ENCODE data around the gene CDH2. TPM values are rescaled to one million over a fixed set of nuclear protein-coding genes. Genes with fewer than 3 reads are reported as not detected.

The CDH2 gene
- total RNA-seq, 4 donors from 2014 or later = 0.50 to 2.0 (median 1.4) TPM

GRCh38 chr18:28123401-28124030 lies 53.4 kb downstream of the CDH2 start:
- DNase-seq (ENCODE audit: low spot score) (no peak), ATAC-seq (ENCODE audit: low FRiP score) (no peak)
- TF ChIP-seq, protein P1, sequence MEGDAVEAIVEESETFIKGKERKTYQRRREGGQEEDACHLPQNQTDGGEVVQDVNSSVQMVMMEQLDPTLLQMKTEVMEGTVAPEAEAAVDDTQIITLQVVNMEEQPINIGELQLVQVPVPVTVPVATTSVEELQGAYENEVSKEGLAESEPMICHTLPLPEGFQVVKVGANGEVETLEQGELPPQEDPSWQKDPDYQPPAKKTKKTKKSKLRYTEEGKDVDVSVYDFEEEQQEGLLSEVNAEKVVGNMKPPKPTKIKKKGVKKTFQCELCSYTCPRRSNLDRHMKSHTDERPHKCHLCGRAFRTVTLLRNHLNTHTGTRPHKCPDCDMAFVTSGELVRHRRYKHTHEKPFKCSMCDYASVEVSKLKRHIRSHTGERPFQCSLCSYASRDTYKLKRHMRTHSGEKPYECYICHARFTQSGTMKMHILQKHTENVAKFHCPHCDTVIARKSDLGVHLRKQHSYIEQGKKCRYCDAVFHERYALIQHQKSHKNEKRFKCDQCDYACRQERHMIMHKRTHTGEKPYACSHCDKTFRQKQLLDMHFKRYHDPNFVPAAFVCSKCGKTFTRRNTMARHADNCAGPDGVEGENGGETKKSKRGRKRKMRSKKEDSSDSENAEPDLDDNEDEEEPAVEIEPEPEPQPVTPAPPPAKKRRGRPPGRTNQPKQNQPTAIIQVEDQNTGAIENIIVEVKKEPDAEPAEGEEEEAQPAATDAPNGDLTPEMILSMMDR (IDR thresholded peaks at IDR 0.05) = no peak

- DNase-seq (ENCODE audit: low spot score) (no peak), ATAC-seq (ENCODE audit: low FRiP score) (no peak)
- TF ChIP-seq, protein P1 (IDR thresholded peaks at IDR 0.05) = no peak
Measured at GRCh38 chr18:28120828-28121515, 56.0 kb downstream of the CDH2 start.

GRCh38 chr18:28116461-28116860 lies 60.5 kb downstream of the CDH2 start:
- TF ChIP-seq, protein P1 (IDR thresholded peaks at IDR 0.05) = no peak
- DNase-seq (ENCODE audit: low spot score) (no peak), ATAC-seq (ENCODE audit: low FRiP score) (no peak)

DNA sequence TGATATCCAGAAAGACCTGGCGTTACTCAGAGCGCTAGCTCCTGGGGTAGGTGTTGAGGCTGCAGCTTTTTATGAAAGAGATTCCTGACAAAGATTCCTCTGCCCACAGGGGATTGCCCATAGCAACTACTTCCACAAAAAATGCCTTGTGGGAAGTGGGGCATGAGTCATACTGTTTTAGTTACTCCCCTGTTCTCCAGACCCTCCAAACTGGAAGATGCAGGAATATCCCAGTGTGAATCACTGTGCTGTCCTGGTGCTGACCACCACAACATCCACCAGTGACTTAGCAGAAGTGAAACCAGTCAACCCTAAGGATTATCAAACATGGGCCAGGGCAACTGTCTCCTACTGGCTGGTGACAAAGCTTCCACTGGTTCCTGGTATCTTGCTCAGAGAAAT lies 61.8 kb downstream of the CDH2 start:
- DNase-seq (ENCODE audit: low spot score) = no peak
- TF ChIP-seq, protein P1 (IDR thresholded peaks at IDR 0.05) = no peak
- ATAC-seq (ENCODE audit: low FRiP score) = peak; percentile 74

DNA sequence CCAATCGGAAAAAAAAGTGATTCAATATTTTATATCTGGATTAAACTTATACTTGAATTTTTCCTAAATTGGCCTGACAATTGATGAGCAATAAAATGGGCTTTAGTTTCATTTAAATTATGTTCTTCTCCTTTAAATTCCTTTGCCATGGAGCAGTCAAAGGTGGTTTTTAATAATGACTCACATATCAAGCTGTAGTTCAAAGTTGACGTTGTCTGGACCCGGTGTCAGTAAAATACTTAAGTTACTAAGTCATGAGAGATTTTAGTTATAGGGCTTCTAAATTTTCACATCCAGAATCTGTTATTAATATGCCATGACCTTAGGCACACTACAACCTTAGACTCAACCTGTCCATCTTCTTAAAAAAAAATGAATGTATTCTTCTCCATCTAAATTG lies 62.5 kb downstream of the CDH2 start:
- no peak for DNase-seq (ENCODE audit: low spot score)
- no peak for ATAC-seq (ENCODE audit: low FRiP score)
- TF ChIP-seq, protein P1 (IDR thresholded peaks at IDR 0.05) = no peak

GRCh38 chr18:28113271-28114029 lies 63.5 kb downstream of the CDH2 start:
- no peak for ATAC-seq (ENCODE audit: low FRiP score)
- TF ChIP-seq, protein P1 (IDR thresholded peaks at IDR 0.05) = no peak
- no peak for DNase-seq (ENCODE audit: low spot score)
